ENCODE measurements around the gene C1orf56.
A peak's percentile ranks its signal among the peaks of the same experiment; 100 is the strongest.

The C1orf56 gene

GRCh38 chr1:151047591-151047924 is at the start of gene C1orf56:
TSS of gene C1orf56 (plus strand) at chr1:151047751. CDS start at chr1:151047848, 97 bp downstream.
- no peak for DNase-seq (ENCODE audit: low read depth, low spot score)

GRCh38 chr1:150997949-150998348 is 49.6 kb upstream of the C1orf56 start:
- no peak for DNase-seq (ENCODE audit: low read depth, low spot score)

- DNase-seq (ENCODE audit: low read depth, low spot score): no peak
Observed at GRCh38 chr1:150999051-150999674, 48.4 kb upstream of the C1orf56 start.

GRCh38 chr1:150999926-151000325 is 47.6 kb upstream of the C1orf56 start:
- no peak for DNase-seq (ENCODE audit: low read depth, low spot score)

- DNase-seq (ENCODE audit: low read depth, low spot score): no peak
Observed at GRCh38 chr1:151000408-151000807, 47.1 kb upstream of the C1orf56 start.

GRCh38 chr1:151001602-151002001 is 45.9 kb upstream of the C1orf56 start:
- DNase-seq (ENCODE audit: low read depth, low spot score): no peak

GRCh38 chr1:151002051-151002450 is 45.5 kb upstream of the C1orf56 start:
- no peak for DNase-seq (ENCODE audit: low read depth, low spot score)

GRCh38 chr1:151002611-151003010 is 44.9 kb upstream of the C1orf56 start:
- DNase-seq (ENCODE audit: low read depth, low spot score): no peak

- DNase-seq (ENCODE audit: low read depth, low spot score): no peak
Observed at GRCh38 chr1:151003180-151003579, 44.4 kb upstream of the C1orf56 start.

- DNase-seq (ENCODE audit: low read depth, low spot score): no peak
Observed at GRCh38 chr1:151005729-151006319, 41.7 kb upstream of the C1orf56 start.

GRCh38 chr1:151006327-151007052 is 41.1 kb upstream of the C1orf56 start, which contains the start of gene MINDY1:
TSS of gene MINDY1 (minus strand) at chr1:151006902. CDS start at chr1:151002617, 4,285 bp downstream.
- peak; percentile 64 for DNase-seq (ENCODE audit: low read depth, low spot score)

- DNase-seq (ENCODE audit: low read depth, low spot score): no peak
Observed at GRCh38 chr1:151007853-151008243, 39.7 kb upstream of the C1orf56 start.

GRCh38 chr1:151008244-151009205 is 39.0 kb upstream of the C1orf56 start, which contains the start of gene PRUNE1:
TSS of gene PRUNE1 (plus strand) at chr1:151008449. CDS start at chr1:151008633, 184 bp downstream.
- peak; percentile 77 for DNase-seq (ENCODE audit: low read depth, low spot score)

- no peak for DNase-seq (ENCODE audit: low read depth, low spot score)
Observed at GRCh38 chr1:151009206-151009587, 38.4 kb upstream of the C1orf56 start.

GRCh38 chr1:151009674-151010345 is 37.7 kb upstream of the C1orf56 start:
- DNase-seq (ENCODE audit: low read depth, low spot score): no peak

GRCh38 chr1:151010346-151010726 is 37.2 kb upstream of the C1orf56 start:
- DNase-seq (ENCODE audit: low read depth, low spot score): no peak

GRCh38 chr1:151011154-151011850 is 36.2 kb upstream of the C1orf56 start:
- DNase-seq (ENCODE audit: low read depth, low spot score): no peak

- no peak for DNase-seq (ENCODE audit: low read depth, low spot score)
Observed at GRCh38 chr1:151012684-151013471, 34.7 kb upstream of the C1orf56 start.

GRCh38 chr1:151013518-151013917 is 34.0 kb upstream of the C1orf56 start:
- no peak for DNase-seq (ENCODE audit: low read depth, low spot score)

Data from brain pericyte (primary cell).